Activated T-helper 9 cell treated with anti-CD3 and anti-CD28 coated beads, Interleukin-2, amount 50 U/mL, for 16 hours (primary cell): ENCODE results near the gene SLC12A1.

ENCODE experiments used
- DNase-seq: peaks from one replicate; pipeline ENCODE4 v3.0.0-alpha.2; 2020; ENCODE audit warnings: low read depth

Gene SLC12A1

GRCh38 chr15:48242535-48242934 lies 36.4 kb downstream of the SLC12A1 start:
- no peak for DNase-seq

- no peak for DNase-seq
Measured at GRCh38 chr15:48244921-48245320, 38.8 kb downstream of the SLC12A1 start.

- DNase-seq: no peak
Measured at GRCh38 chr15:48248414-48248813, 42.3 kb downstream of the SLC12A1 start.

GRCh38 chr15:48250640-48251076 lies 44.6 kb downstream of the SLC12A1 start:
- DNase-seq: no peak

GRCh38 chr15:48253172-48253571 lies 47.1 kb downstream of the SLC12A1 start:
- no peak for DNase-seq

- DNase-seq: no peak
Measured at GRCh38 chr15:48265135-48265534, 59.0 kb downstream of the SLC12A1 start.

GRCh38 chr15:48266024-48266689 lies 60.1 kb downstream of the SLC12A1 start:
- no peak for DNase-seq

- no peak for DNase-seq
Measured at GRCh38 chr15:48267766-48268165, 61.7 kb downstream of the SLC12A1 start.

GRCh38 chr15:48273049-48273448 lies 66.9 kb downstream of the SLC12A1 start:
- no peak for DNase-seq

- no peak for DNase-seq
Measured at GRCh38 chr15:48278666-48279065, 72.6 kb downstream of the SLC12A1 start.

GRCh38 chr15:48279608-48280007 lies 73.5 kb downstream of the SLC12A1 start:
- no peak for DNase-seq

- no peak for DNase-seq
Measured at GRCh38 chr15:48281674-48282073, 75.6 kb downstream of the SLC12A1 start.

GRCh38 chr15:48282216-48282615 lies 76.1 kb downstream of the SLC12A1 start:
- no peak for DNase-seq

- no peak for DNase-seq
Measured at GRCh38 chr15:48283396-48284145, 77.5 kb downstream of the SLC12A1 start.

GRCh38 chr15:48285329-48286214 lies 79.5 kb downstream of the SLC12A1 start:
- DNase-seq: no peak

GRCh38 chr15:48289628-48290027 lies 83.5 kb downstream of the SLC12A1 start:
- no peak for DNase-seq

GRCh38 chr15:48292458-48292857 lies 86.4 kb downstream of the SLC12A1 start:
- no peak for DNase-seq

- no peak for DNase-seq
Measured at GRCh38 chr15:48297668-48298067, 91.6 kb downstream of the SLC12A1 start.

- no peak for DNase-seq
Measured at GRCh38 chr15:48298914-48299313, 92.8 kb downstream of the SLC12A1 start.

- no peak for DNase-seq
Measured at GRCh38 chr15:48300038-48300437, 93.9 kb downstream of the SLC12A1 start.

- DNase-seq: no peak
Measured at GRCh38 chr15:48304398-48304797, 98.3 kb downstream of the SLC12A1 start.

- no peak for DNase-seq
Measured at GRCh38 chr15:48306639-48307038, 100.5 kb downstream of the SLC12A1 start.

GRCh38 chr15:48307586-48307985 lies 101.5 kb downstream of the SLC12A1 start:
- no peak for DNase-seq
